ENCODE results near the gene IL17C. TPM values are rescaled to one million over a fixed set of nuclear protein-coding genes. Genes with fewer than 3 reads are reported as not detected.
A peak's percentile ranks its signal among the peaks of the same experiment; 100 is the strongest.

Gene IL17C
- total and polyA plus RNA-seq, 2 experiments from 2014 or later = not detected

DNA sequence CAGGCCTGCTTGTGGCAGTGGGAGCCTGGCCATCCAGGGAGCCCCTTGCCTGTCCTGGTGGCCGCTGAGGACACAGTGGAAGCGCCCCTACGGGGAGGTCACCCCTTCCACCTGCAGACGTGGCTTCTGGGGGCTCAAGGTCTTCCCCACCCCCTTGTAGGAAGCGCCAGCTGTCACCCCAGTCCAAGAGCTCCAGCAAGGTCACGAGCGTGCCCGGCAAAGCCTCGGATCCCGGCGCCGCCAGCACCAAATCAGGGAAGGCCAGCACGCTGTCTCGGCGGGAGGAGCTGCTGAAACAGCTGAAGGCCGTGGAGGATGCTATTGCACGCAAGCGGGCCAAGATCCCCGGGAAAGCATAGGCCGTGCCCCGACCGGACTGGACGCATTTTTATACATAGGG is 7.4 kb upstream of the IL17C start:
- H3K4me1 ChIP-seq (ENCODE audit: low read depth) = peaks cover 4% of the 10 kb centered on the region
- TF ChIP-seq, protein P1, sequence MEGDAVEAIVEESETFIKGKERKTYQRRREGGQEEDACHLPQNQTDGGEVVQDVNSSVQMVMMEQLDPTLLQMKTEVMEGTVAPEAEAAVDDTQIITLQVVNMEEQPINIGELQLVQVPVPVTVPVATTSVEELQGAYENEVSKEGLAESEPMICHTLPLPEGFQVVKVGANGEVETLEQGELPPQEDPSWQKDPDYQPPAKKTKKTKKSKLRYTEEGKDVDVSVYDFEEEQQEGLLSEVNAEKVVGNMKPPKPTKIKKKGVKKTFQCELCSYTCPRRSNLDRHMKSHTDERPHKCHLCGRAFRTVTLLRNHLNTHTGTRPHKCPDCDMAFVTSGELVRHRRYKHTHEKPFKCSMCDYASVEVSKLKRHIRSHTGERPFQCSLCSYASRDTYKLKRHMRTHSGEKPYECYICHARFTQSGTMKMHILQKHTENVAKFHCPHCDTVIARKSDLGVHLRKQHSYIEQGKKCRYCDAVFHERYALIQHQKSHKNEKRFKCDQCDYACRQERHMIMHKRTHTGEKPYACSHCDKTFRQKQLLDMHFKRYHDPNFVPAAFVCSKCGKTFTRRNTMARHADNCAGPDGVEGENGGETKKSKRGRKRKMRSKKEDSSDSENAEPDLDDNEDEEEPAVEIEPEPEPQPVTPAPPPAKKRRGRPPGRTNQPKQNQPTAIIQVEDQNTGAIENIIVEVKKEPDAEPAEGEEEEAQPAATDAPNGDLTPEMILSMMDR (IDR thresholded peaks at IDR 0.05; ENCODE audit: low read depth, low read length) = no peak
- H3K4me3 ChIP-seq = no peak overlapping the region
- no peak for DNase-seq (ENCODE audit: low read depth in 1 of 2, low spot score in 1 of 2)
- H3K27ac ChIP-seq = no peak overlapping the region
- no peaks in the 10 kb centered on the region for H3K9me3 ChIP-seq (ENCODE audit: low read depth)
- peaks cover 24% of the 10 kb centered on the region for H3K36me3 ChIP-seq
- peaks cover 27% of the 10 kb centered on the region for H3K27me3 ChIP-seq

- H3K4me3 ChIP-seq = no peak overlapping the region
- peaks cover 4% of the 10 kb centered on the region for H3K4me1 ChIP-seq (ENCODE audit: low read depth)
- no peak overlapping the region for H3K27ac ChIP-seq
- no peaks in the 10 kb centered on the region for H3K9me3 ChIP-seq (ENCODE audit: low read depth)
- H3K36me3 ChIP-seq = peaks cover 23% of the 10 kb centered on the region
- no peak for DNase-seq (ENCODE audit: low read depth in 1 of 2, low spot score in 1 of 2)
- peaks cover 31% of the 10 kb centered on the region for H3K27me3 ChIP-seq
- TF ChIP-seq, protein P1 (IDR thresholded peaks at IDR 0.05; ENCODE audit: low read depth, low read length) = no peak
Measured at GRCh38 chr16:88631384-88631783, 7.0 kb upstream of the IL17C start.

GRCh38 chr16:88631920-88632586 is 6.3 kb upstream of the IL17C start:
- H3K9me3 ChIP-seq (ENCODE audit: low read depth) = no peaks in the 10 kb centered on the region
- H3K4me3 ChIP-seq = no peak overlapping the region
- peaks cover 23% of the 10 kb centered on the region for H3K36me3 ChIP-seq
- no peak overlapping the region for H3K27ac ChIP-seq
- H3K4me1 ChIP-seq (ENCODE audit: low read depth) = peaks cover 4% of the 10 kb centered on the region
- peaks cover 32% of the 10 kb centered on the region for H3K27me3 ChIP-seq
- TF ChIP-seq, protein P1 (IDR thresholded peaks at IDR 0.05; ENCODE audit: low read depth, low read length) = no peak
- DNase-seq (ENCODE audit: low read depth in 1 of 2, low spot score in 1 of 2) = no peak

DNA sequence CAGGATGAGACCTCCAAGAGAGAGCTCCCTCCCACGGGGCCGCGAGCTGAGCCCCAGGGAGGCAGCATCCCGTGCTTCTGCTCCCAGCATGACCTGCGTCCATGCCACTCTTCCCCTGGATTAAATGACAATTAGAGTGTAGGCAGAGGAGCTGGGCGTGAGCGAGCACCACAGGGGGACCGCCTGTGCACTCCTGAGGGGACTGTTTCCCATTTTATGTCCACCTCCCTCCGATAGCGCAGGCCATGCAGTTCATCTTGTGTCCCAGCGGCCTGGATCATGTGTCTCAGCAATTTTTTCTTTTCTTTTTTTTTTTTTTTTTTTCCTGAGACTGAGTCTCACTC is 5.8 kb upstream of the IL17C start:
- Histone ChIP-seq H3K4me1 (ENCODE audit: low read depth) (peaks cover 4% of the 10 kb centered on the region), H3K27ac (no peak overlapping the region), H3K9me3 (ENCODE audit: low read depth) (no peaks in the 10 kb centered on the region), H3K36me3 (peaks cover 23% of the 10 kb centered on the region), H3K27me3 (peaks cover 36% of the 10 kb centered on the region), H3K4me3 (no peak overlapping the region)
- no peak for DNase-seq (ENCODE audit: low read depth in 1 of 2, low spot score in 1 of 2)
- TF ChIP-seq, protein P1 (IDR thresholded peaks at IDR 0.05; ENCODE audit: low read depth, low read length) = no peak

GRCh38 chr16:88633684-88634140 is 4.7 kb upstream of the IL17C start:
- TF ChIP-seq, protein P1 (IDR thresholded peaks at IDR 0.05; ENCODE audit: low read depth, low read length) = peak; percentile 30
- peak; percentile 26 to 28 for DNase-seq (ENCODE audit: low read depth in 1 of 2, low spot score in 1 of 2)
- peaks cover 4% of the 10 kb centered on the region for H3K4me1 ChIP-seq (ENCODE audit: low read depth)
- peaks cover 48% of the 10 kb centered on the region for H3K27me3 ChIP-seq
- H3K27ac ChIP-seq = no peak overlapping the region
- H3K4me3 ChIP-seq = no peak overlapping the region
- H3K36me3 ChIP-seq = peaks cover 23% of the 10 kb centered on the region
- no peaks in the 10 kb centered on the region for H3K9me3 ChIP-seq (ENCODE audit: low read depth)

Data from cardiac muscle cell (in vitro differentiated cells and primary cell).